HT1080 (cell line): ENCODE data around the gene AATK. TPM values are rescaled to one million over a fixed set of nuclear protein-coding genes. Genes with fewer than 3 reads are reported as not detected.

Source experiments
- DNase-seq: peaks from one replicate; pipeline ENCODE4 v3.0.0-alpha.2; 2015; ENCODE audit warnings: low read depth
- polyA plus RNA-seq, 2 experiments: library from polyadenylated mRNA; depleted of rRNA; stranded (reverse); fragments of >200 nt; gene quantifications; 2 replicates each; pipeline ENCODE4 v1.2.3, GENCODE V29; 2015
- total RNA-seq: library from RNA; depleted of rRNA; stranded (reverse); fragments of >200 nt; shearing (Covaris generic); gene quantifications from 2 replicates; pipeline ENCODE4 v1.2.3, GENCODE V29; 2014; rRNA removed

AATK gene, protein sequence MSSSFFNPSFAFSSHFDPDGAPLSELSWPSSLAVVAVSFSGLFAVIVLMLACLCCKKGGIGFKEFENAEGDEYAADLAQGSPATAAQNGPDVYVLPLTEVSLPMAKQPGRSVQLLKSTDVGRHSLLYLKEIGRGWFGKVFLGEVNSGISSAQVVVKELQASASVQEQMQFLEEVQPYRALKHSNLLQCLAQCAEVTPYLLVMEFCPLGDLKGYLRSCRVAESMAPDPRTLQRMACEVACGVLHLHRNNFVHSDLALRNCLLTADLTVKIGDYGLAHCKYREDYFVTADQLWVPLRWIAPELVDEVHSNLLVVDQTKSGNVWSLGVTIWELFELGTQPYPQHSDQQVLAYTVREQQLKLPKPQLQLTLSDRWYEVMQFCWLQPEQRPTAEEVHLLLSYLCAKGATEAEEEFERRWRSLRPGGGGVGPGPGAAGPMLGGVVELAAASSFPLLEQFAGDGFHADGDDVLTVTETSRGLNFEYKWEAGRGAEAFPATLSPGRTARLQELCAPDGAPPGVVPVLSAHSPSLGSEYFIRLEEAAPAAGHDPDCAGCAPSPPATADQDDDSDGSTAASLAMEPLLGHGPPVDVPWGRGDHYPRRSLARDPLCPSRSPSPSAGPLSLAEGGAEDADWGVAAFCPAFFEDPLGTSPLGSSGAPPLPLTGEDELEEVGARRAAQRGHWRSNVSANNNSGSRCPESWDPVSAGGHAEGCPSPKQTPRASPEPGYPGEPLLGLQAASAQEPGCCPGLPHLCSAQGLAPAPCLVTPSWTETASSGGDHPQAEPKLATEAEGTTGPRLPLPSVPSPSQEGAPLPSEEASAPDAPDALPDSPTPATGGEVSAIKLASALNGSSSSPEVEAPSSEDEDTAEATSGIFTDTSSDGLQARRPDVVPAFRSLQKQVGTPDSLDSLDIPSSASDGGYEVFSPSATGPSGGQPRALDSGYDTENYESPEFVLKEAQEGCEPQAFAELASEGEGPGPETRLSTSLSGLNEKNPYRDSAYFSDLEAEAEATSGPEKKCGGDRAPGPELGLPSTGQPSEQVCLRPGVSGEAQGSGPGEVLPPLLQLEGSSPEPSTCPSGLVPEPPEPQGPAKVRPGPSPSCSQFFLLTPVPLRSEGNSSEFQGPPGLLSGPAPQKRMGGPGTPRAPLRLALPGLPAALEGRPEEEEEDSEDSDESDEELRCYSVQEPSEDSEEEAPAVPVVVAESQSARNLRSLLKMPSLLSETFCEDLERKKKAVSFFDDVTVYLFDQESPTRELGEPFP (N-terminal part only)
- total RNA-seq: 0.02 and 0.03 TPM in 2 replicates
- polyA plus RNA-seq (2015; cell fraction: cytosol; rRNA removed): 0.05 and 0.10 TPM in 2 replicates
- polyA plus RNA-seq (2015; cell fraction: nucleus; rRNA removed): 0.17 and 0.33 TPM in 2 replicates

DNA sequence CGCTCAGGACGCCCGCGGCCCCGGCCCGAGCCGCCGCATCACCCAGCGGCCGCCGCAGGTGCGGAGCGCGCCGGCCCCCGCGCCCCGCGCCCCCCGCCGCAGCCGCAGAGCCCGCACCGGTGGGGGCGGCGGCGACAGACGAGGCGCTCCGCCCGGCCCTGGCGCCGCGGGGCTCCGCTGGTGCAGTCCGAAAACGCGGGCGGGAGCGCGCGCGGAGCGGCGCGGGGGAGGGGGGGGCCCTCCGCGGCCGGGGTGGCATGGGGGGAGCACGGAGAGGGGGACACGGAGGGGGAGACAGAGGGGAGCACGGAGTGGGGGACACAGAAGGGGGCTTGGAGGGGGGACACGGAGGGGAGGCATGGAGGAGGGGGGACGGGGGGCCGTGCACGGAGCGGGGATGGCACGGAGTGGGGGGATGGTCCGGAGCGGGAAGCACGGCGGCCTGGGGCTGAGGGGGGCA lies at the start of gene AATK:
Gene AATK, minus strand, starts transcription at position 189 of the 460 bp plus-strand sequence. CDS start 229 bp downstream, outside the sequence.
- no peak for DNase-seq

DNA sequence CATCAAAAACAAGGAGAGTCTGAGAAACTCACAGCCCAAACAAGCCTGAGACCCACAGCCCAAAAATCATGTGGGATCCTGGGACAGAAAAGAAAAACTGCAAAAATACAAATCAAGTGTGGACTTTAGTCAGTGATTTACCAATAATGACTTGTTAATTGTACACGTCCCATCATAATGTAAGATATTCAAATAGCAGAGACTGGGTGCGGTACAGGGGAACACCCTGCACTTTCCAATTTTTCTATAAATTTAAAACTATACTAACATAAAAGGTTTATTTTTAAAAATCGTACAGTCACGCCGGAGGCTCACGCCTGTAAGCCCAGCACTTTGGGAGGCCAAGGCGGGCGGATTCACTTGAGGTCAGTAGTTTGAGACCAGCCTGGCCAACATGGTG lies 48.0 kb upstream of the AATK start:
- DNase-seq: no peak

DNA sequence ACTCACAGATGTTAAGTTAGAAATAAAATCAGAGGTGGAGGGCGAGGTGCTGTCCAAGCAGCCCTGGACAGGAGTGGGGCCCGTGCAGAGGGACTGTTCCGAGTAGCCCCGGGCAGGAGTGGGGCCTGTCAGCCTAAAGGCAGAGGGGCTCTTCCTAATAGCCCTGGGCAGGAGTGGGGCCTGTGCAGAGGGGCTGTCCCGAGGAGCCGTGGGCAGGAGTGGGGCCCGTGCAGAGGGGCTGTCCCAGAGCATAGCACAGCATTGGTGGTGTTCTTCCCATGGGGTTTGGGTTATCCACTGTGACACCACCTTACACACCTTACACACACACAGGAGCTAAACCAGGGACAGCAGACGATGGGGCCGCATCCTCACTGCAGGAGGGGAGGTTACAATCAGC lies 46.3 kb upstream of the AATK start:
- no peak for DNase-seq

DNA sequence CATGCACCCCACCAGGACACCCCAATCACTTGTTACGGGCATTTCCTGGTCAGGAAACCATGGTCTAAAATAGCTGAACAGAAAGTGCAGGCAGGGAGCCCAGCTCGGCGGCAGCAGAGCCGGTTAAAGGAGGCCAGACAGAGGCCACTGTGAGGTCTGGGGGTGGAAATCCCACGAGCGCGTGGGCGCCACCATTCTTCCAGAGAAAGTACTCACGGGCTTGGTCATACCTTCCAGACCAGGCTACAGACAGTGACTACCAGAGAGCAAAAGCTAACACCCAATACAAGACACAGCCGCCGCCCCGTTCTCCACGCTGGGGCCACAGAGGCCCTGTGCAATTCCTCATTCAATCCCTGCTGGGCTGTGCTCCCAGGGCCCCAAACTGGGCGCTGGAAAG lies 44.8 kb upstream of the AATK start:
- DNase-seq: no peak

DNA sequence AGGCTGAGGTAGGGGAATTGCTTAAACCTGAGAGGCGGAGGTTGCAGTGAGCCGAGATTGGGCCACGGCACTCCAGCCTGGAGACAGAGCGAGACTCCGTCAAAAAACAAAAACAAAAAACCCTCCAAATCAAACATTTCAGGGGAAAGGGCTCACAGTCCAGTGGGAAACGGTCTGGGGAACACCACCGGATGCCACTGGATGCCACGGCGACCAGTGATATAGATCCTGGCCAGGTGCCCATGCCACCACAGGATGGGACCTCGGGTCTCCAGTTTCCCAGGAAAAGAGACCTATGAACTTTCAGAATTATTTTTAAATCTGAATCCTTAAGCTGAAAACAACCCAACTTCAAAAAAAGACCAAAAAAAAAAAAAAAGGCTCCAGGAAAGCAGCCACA lies 44.4 kb upstream of the AATK start:
- DNase-seq: no peak

DNA sequence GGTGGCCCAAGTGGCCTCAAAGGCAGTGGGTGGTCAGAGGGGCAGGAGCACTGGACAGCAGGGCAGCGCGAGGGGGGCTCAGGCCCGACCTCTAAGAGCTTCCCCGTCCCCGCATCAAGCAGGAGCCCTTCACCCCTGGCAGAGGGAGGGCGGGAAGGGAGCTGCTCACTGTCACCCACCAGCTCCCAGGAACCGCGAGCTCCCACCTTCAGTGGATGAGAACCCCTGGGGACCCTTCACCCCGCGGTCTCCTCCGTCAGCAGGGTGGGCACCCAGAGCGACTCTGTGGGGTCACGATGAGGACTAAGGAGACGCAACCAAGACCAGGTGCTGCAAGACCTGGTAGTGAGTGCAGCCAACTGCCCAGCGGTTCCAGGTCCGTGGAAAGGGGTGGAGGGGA lies 43.1 kb upstream of the AATK start:
- DNase-seq: no peak

DNA sequence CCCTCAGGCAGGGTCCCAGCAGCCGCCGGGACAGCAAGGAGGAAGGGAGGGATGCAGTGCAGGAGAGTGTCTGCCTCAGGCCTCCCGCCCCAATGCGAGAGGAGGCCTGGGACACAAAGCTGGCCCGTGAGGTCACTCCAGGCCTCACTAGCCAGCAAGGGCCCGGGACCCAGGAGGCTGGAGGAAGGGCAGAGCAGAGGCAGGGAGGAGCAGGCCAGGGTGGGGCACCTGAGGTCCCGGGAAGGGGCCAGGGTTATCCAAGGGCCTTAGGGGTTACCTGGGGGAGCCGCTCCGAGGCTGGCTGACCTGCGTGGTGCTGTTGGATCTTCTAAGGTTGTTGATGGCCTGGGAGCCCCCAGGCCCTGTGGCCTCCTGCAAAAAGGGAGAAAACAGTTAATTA lies 42.6 kb upstream of the AATK start:
- DNase-seq: no peak

DNA sequence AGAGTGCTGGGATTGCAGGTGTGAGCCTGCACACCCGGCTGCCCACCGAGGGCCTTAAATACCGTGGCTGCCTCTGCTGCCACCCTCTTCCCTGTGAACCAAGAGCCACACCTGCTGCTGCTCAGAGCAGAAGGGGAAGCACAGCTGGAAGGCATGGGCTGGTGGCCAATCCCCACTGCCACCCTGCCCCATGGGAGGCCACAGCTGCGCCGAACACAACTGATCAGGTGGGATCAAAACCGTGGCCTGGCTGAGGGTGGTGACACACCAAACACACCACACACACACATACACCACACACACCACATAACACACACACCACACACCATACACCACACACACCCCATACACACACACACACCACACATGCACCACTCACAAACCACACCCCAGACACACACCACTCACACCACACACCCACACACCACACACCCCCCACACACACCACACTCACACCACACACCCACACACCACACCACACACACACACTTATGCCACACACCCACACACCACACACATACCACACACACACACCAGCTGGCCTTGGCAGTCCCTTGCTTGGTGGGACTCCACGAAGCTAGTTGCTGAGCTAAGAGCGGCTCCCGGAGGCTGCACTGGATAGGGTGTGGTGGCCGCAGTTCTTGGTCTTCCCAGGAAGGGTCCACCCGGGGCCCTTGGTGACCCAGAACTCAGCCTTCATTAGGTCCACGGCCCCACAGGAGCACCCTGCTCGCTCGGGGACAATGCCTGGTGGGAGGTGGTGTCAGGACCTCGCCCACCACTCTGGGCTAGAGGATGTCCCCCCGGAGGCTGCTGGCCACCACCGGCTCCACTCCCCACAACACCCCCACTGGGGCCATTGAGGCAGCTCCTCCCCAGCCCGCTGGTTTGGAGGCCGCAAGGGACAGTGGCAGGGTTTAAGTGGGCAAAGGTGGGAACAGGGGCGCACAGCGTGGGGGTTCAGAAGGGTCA lies 41.9 kb upstream of the AATK start:
- DNase-seq: no peak

DNA sequence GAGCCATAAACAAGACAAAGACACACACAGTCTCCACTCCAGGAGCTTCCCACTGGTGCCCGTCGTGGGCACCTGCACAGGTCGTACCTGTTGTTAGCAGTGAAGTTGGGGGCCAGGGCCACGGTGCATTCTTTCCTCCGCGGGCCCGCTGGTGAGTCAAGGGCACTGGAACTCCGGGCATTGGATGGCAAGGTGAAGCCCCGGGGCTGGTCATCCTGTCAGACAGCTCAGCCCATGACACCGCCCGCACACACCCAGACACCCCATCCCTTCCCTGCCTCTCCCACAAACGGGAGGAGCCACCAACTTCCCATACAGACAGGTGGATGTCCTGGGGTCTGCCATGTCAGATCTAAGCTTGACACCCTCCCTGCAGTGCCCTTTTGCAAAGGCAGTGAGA lies 40.6 kb upstream of the AATK start:
- DNase-seq: no peak

DNA sequence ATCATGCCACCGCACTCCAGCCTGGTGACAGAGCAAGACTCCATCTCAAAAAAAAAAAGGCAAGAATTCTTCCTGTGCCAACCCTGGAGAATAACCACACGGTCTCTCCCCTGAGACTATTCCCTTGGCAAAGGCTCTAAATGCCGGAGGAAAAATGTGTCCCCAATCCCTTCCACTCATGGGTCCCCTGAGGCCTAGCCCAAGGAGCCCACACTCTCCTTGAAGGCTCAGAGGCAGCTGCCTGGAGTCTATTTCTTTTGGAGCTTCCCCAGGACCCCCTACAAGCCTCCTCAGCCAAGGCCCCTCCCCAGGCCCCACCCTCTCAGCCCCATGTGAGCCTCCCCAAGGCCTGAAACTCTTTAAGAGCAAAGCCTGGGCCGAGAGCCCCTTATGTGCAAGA lies 40.1 kb upstream of the AATK start:
- DNase-seq: no peak

DNA sequence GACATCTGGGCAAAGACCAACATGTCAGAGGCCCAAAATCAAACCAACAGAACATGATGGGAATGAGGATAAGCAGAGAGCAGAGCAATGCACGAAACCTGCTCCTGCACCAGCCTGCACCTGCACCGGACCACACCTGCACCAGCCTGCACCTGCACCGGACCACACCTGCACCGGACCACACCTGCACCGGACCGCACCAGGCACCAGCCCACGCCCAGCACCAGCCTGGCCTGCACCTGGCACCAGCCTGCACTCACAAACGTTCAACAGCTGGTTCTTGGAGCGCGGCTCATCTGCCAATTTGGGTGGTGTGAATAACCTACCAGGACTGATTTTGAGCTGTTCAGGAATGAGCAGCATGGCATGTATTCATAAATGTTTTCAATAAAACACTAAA lies 38.6 kb upstream of the AATK start:
- no peak for DNase-seq

DNA sequence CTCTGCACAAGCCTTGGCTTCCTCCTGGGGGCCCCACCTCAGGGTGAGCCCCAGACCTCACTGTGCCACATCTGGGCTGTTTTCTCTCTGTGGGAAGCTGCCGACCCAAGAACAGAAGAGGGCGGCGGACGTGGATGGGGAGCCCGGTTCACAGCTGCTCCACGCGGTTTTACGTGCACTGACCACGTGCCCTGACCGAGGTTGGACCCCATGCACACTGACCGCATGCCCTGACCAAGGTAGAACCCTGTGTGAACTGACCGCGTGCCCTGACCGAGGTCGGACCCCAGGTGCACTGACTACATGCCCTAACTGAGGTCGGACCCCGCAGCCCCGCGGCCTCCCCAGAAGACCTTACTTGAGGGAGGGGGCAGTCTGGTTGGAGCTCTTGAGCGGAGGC lies 37.1 kb upstream of the AATK start:
- no peak for DNase-seq

DNA sequence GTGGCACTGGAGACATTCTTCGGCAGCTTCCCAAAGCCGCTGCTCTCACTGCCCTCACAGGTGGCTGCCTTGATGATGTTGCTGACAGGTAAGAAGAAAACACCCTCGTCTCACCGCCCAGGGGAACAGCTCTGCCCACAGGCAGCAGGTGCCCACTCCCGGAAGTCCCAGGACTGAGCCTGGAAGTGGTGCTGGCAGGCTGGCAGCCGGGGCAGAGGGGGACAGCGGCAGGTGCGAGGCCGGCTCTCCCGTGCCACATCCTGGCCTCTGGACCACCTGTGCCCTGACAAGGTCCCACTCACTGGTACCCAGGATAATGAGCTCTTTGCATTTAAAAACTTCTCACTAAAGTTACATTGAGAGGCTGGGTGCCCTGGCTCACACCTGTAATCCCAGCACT lies 36.3 kb upstream of the AATK start:
- no peak for DNase-seq

DNA sequence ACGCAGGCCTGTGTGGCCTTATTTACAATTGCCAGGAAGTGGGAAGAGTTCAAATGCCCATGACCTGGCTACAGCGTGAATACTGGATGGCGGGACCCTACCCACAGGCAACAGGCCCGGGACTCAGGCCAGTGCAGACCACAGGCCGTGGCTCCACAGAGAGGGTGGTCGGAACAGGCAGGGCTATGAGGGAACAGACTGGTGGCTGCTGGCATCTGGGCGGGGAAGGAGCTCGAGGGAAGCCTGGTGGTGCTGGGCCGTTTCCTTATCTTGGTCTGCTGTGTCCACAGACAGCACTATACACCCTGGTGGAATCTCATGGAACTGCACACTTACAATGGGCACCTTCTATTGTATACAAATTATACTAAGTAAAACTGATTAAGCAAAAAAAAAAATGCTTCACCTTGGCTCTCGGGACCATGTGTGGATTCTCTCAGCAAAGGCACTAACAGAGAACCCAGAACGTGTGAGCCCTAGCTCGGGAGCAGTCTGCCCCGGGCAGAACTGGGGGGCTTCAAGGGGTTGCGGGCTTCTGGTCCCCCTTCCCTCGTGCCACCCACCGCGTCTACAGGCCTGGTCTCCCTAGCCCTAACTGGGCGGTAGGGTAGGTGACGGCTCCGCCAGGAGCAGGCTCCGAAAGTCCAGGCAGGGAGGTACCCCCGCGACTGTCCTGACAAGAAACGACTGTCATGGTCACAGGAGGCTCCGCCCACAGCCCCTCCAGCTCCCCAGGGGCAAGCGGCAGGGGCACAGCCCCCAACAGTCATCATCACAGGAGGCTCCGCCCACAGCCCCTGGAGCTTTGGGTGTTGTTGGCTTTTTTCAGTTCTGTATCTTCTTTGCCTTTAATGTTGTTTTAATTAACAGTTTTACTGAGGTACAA lies 34.9 kb upstream of the AATK start:
- peak; percentile 61 for DNase-seq

DNA sequence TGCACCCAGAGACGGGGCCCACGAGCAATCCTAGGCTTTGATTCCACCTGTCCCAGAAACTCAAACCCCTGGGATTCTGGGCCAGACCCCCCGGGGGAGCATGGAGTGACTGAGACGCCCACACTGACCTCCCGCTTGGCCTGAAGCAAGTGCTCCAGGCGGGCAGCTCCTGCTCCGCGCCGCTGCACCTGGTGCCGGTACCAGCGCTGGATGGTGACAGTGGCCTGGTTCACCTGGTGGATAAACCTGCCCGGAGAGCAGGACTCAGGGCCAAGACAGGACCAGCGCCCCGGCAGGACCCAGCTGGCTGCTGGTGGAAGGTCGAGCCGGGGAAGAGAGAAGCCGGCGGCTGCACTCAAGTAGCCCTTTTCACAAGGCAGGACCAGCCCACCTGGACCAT lies 34.2 kb upstream of the AATK start:
- DNase-seq: no peak

DNA sequence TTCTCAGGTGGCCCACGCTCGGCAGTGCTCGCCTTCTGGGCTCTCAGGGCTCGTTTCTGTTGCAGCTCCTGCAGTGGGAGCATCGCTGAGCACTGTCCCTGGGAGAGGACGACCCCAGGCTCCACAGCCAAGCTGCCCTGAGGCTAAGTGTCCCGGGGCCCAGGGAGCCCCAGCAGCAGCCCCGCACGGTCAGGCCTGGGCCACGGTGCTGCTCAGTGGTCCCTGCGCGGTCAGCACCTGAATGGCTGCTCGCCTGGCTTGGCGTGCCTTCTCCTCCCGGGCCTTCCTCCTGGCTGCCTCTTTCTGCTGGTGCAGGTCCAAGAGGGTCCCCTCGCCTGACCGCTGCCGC lies 33.4 kb upstream of the AATK start:
- DNase-seq: no peak

DNA sequence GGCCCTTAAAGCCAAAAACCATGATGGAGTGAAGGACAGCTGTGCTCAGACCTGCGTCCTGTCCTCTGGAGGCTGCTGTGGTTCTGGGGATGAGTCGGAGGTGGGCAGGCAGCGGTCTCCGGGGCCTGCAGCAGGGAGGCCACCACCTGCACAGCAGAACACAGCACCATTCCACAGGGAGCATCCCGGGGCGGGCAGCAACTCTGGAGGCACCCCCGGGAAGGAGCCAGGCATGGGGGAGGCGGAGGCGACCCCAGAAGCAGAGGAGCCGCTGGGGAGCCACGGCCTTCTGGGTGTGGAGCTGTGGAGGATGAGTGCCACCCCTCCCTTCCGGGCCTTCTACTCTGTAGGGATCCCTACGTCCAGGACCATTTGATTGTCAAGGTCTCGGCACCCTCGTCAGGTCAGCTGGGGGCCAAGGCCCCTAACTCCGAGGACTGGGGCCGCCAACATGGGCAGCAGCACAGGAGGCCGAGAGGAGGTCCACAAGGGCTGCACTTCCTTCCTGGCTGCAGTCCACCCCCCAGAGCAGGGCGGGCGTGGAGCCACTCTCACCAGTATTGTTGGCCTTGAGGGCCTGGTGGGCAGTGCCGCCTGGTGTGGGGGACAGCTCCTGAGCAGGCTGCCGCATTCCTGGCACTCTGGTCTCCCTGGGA lies 32.9 kb upstream of the AATK start:
- no peak for DNase-seq

DNA sequence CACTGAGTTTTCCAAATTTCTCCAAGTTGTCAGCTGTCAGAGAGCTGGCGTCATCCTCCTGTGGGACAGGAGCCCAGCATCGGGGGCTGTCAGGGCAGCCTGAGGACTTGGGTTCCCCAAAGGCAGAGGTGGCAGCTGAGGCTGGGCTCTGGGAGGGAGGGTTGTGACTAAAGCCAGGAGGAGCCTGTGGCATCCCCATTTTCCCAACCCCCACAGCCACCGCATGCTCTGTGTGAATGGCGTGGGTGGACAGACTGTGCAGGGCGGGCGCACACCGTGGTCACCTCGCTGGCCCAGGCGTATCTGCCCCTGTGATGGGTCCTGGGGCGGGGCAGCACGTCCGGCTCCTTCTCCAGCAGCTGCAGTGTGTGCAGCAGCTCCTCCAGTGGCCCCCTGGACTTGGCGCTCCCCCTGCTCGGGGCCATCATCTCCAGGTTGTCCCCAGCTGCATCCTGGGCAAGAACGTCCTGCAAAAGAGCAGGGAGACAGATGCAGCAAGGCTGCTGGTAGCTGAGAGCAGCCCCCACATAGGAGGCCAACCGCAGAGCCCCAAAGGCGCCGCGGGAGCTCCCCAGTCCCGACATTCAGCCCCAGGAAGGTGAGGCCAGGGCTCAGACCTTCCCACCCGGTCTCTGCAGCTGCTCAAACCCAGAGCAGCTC lies 31.9 kb upstream of the AATK start:
- DNase-seq: no peak
